Measurements from ENCODE around the gene UBASH3B. TPM values are rescaled to one million over a fixed set of nuclear protein-coding genes. Genes with fewer than 3 reads are reported as not detected.

UBASH3B gene
- total RNA-seq, 1 experiment from 2014 or later: 8.0 TPM

GRCh38 chr11:122743097-122743741, 87.7 kb downstream of the UBASH3B start:
- H4K8ac ChIP-seq (replicated peaks; ENCODE audit: insufficient read length, low read depth, low read length): no peak overlapping the region
- H2BK5ac ChIP-seq (ENCODE audit: insufficient read length, low read length): no peak overlapping the region
- H4K20me1 ChIP-seq (ENCODE audit: control insufficient read depth, insufficient read depth, insufficient read length): no peaks in the 10 kb centered on the region
- H2BK12ac ChIP-seq (ENCODE audit: insufficient read length, low read depth, low read length): no peak overlapping the region
- no peak overlapping the region for H3K4ac ChIP-seq (ENCODE audit: low read depth, low read length)
- no peak overlapping the region for H3K23ac ChIP-seq (ENCODE audit: insufficient read length, low read depth, low read length)
- H3K56ac ChIP-seq (ENCODE audit: insufficient read length, low read depth, low read length): no peak overlapping the region
- no peak overlapping the region for H3K4me2 ChIP-seq (ENCODE audit: insufficient read depth, insufficient read length, low read length)
- no peaks in the 10 kb centered on the region for H3K4me1 ChIP-seq (ENCODE audit: insufficient read depth, low read length)
- H2BK15ac ChIP-seq (ENCODE audit: low read depth, low read length): no peak overlapping the region
- H3K23me2 ChIP-seq (ENCODE audit: insufficient read length, low read depth, low read length, poor library complexity, severe bottlenecking): no peaks in the 10 kb centered on the region
- no peak overlapping the region for H2BK120ac ChIP-seq (ENCODE audit: low read depth, low read length, poor library complexity, severe bottlenecking)
- WGBS (ENCODE audit: extremely low coverage, insufficient read length, low lambda C conversion rate): no CpG with 5 or more reads among the region's 6 CpGs
- no peak overlapping the region for H2AFZ ChIP-seq (ENCODE audit: low read length)
- Mint-ChIP-seq H3K36me3 (ENCODE audit: insufficient read depth in 1 of 3, low read depth in 3 of 3) (no peaks in the 10 kb centered on the region), H3K27ac (no peak overlapping the region), H3K27me3 (ENCODE audit: low read depth) (no peaks in the 10 kb centered on the region; the same call in 1 of the 2 replicates), H3K4me3 (no peak overlapping the region), H3K4me1 (peaks cover 11 to 16% of the 10 kb centered on the region in 2 experiments; a peak in 3 of 4 replicates), H3K9me3 (no peaks in the 10 kb centered on the region)
- no peak overlapping the region for H3K18ac ChIP-seq (ENCODE audit: insufficient read length, low read depth, low read length)
- H3K14ac ChIP-seq (ENCODE audit: insufficient read depth, low read length): no peak overlapping the region
- no peak for TF ChIP-seq CTCF (conservative IDR thresholded peaks at IDR 0.05)
- H4K91ac ChIP-seq (ENCODE audit: insufficient read length, low read depth, low read length): no peak overlapping the region
- H3K27ac ChIP-seq (ENCODE audit: insufficient read length, low read depth, low read length): no peak overlapping the region
- H3K27me3 ChIP-seq (ENCODE audit: insufficient read depth, low read length): no peaks in the 10 kb centered on the region
- no peak overlapping the region for H2BK20ac ChIP-seq (ENCODE audit: low read depth, low read length, poor library complexity, severe bottlenecking)
- no peak overlapping the region for H3T11ph ChIP-seq (ENCODE audit: low read length)
- no peaks in the 10 kb centered on the region for H3K79me2 ChIP-seq (ENCODE audit: insufficient read depth, low read length)
- H3K9me3 ChIP-seq (ENCODE audit: control insufficient read depth, low read depth, low read length): no peaks in the 10 kb centered on the region
- no peak overlapping the region for H2AK5ac ChIP-seq (ENCODE audit: insufficient read length, low read length)
- H4K5ac ChIP-seq (ENCODE audit: insufficient read length, low read depth, low read length): no peak overlapping the region
- no peak for DNase-seq
- H3K9ac ChIP-seq (ENCODE audit: extremely low read depth, insufficient read length, low read length): no peak overlapping the region
- no peaks in the 10 kb centered on the region for H3K79me1 ChIP-seq (ENCODE audit: insufficient read depth, low read depth, low read length, poor library complexity, severe bottlenecking)
